Choroid plexus epithelial cell (primary cell): ENCODE measurements around the gene CHD6.

Experiments used
- DNase-seq: peaks from one replicate; pipeline ENCODE4 v3.0.0-alpha.2; 2010; ENCODE audit warnings: low read depth
- H3K4me3 ChIP-seq: 2 replicates; pipeline ENCODE4 v1.5.1; 2011; ENCODE audit warnings: low read depth, mild to moderate bottlenecking, control low read depth, low read length, moderate library complexity
- TF ChIP-seq, protein P1 (sequence below): conservative IDR thresholded peaks from 2 replicates; pipeline ENCODE4 v1.5.1; 2011; ENCODE audit warnings: low read depth, mild to moderate bottlenecking, control low read depth, inconsistent platforms, low read length, moderate library complexity

CHD6 gene

DNA sequence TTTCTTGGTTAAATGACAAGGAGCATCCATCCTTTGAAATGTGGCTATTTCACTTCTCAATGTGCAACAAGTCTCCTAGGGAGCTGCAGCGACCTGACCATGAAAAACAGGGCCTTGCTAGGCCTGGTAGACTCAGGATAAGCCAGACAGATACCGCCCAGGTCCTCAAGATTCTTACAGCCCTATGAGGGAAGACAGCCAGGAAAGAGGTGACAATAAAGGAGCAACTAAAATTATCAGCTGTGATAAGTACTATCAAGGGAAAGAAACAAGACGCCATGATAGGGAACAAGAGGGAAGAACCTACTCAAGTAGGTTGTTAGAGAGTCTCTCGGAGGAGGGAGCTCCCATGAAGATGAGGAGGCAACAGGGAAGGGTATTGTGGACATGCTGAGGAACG lies 200.1 kb downstream of the CHD6 start:
- H3K4me3 ChIP-seq: no peak overlapping the region
- no peak for DNase-seq
- TF ChIP-seq, protein P1, sequence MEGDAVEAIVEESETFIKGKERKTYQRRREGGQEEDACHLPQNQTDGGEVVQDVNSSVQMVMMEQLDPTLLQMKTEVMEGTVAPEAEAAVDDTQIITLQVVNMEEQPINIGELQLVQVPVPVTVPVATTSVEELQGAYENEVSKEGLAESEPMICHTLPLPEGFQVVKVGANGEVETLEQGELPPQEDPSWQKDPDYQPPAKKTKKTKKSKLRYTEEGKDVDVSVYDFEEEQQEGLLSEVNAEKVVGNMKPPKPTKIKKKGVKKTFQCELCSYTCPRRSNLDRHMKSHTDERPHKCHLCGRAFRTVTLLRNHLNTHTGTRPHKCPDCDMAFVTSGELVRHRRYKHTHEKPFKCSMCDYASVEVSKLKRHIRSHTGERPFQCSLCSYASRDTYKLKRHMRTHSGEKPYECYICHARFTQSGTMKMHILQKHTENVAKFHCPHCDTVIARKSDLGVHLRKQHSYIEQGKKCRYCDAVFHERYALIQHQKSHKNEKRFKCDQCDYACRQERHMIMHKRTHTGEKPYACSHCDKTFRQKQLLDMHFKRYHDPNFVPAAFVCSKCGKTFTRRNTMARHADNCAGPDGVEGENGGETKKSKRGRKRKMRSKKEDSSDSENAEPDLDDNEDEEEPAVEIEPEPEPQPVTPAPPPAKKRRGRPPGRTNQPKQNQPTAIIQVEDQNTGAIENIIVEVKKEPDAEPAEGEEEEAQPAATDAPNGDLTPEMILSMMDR: no peak

DNA sequence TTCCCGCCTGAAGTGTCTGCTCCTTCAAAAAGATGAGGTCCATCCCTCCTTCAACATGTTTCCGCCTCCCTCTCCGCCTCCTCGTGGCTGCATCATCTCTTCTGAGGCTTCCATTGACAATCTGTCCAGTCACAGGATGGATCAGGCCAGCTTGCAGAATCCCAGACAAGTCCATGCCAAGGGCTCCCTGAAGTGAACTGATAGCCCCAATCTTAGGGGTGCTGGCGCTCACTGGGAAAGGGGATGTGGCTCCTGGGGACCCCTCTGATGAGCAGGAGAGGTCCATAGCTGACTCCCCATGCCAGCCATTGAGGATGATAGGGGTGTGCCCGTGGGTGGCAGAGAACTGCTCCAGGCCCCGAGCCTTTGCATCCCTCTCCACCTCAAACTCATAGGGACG lies 203.0 kb downstream of the CHD6 start:
- TF ChIP-seq, protein P1: no peak
- H3K4me3 ChIP-seq: no peak overlapping the region
- no peak for DNase-seq

DNA sequence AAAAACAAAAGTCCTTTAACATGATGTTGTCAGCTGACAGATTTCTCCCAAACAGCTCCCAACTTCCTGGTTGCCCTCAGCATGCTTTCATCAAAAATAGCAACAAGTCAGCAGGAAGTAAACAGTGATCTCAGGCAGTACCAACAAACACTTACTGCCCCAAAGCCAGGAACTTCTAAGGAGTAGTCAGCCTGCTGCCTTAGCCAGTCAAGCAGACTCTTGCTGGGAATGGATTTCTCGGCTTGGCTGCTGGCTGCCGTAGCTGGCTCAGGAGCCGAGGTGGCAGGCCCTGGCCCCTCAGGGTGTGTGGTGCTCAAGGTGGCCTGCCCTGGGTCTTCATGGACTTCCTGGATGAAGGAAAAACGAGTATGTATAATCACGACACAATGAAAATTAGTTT lies 205.0 kb downstream of the CHD6 start:
- TF ChIP-seq, protein P1: no peak
- no peak for DNase-seq
- H3K4me3 ChIP-seq: no peak overlapping the region

DNA sequence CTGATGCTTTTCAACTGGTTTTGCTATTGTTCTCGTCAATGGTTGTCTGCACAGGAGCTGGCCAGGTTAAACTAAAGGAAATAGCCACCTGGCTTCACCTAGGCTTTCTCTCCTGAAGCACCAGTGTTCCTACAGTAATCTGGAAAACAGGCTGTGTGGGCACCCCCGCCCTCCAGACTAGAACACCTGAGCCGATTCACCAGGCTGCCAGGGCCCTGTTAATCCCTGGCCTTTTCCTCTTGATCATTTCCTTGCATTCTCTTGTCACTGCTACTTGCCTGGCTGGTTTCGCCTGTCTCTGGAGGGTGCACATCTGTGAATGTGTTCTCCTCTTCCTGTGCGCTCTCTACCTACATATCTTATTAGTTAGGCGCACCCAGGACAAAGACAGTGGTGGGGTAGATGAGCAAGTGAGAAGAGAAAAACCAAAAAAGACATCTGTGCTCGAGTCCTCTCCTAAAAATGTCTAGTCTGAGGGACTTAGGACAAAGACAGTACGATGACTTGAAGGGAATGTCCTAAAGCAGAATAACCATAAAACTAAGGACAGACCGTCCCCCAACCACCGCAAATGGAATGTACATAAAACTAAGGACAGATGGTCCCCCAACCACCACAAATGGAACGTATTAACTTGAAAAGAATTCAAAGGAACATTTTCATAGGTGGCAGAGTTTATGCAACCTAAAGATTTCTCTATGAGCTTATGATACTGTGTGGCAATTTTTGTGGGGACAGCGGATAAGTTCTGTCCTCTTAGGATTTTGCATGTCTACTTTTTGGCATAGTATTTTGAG lies 205.7 kb downstream of the CHD6 start:
- TF ChIP-seq, protein P1: no peak
- DNase-seq: no peak
- H3K4me3 ChIP-seq: no peak overlapping the region

DNA sequence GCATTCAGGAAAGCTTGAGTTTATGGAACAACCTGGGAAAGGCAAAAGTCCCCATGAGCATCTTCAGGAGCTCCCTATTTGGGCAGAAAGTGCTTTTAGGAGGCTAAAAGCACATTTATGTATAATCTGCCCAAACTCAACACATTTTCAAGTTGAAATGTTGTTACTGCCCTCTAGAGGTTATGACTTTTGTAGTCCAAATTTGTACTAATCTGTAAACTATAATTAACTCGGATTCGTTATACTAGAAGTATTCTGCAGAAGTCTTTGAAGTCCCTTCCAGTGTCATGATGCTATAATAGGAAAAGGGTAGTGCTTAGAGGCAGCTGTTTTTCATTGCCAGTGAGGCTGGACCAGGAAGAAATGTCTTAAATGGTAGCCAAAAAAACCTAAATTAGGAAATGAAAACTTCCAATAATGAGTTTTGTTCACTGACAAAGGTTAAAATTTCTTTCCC lies 206.8 kb downstream of the CHD6 start:
- TF ChIP-seq, protein P1: peak; percentile 43
- no peak overlapping the region for H3K4me3 ChIP-seq
- DNase-seq: peak; percentile 62

DNA sequence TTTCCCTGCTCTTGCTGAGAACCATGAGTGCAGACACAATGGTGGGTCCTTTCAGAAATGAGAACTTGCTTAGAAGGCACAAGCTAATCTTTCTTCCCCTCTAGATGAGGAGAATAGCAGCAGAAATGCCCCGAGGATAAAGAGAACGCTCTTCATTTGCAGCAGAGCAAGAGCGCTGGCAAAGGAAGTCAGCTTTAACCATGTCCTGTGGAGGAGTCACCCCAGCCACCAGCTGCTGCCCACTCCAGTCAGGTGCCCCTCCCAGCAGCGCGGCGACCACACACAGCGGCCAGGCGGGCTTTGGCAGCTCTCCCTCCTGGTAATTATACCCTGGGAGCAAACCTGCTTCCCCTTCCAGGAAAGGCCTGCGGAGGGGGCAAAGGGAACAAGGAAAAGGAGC lies 209.2 kb downstream of the CHD6 start:
- no peak overlapping the region for H3K4me3 ChIP-seq
- DNase-seq: no peak
- TF ChIP-seq, protein P1: no peak
